ENCODE data around the gene KIF7.

Gene KIF7

DNA sequence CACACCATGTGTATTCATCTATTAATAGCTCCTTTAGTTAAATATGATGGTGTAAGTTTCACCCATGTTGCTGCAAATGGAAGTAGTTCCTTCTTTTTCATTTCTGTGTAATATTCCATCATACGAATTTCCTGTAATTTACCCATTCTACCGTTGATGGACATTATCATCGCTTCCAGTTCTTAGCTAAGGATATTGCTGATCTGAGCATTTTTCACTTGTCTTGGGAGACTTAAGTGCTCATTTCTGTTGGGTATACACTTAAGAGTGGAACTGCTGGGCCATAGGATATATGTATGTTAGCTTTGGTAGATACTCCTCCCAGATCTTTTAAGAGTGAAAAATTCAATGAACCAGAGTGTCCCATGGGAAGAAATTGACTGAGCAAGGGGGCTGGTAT is 12.9 kb upstream of the KIF7 start:
- DNase-seq, result no peak

DNA sequence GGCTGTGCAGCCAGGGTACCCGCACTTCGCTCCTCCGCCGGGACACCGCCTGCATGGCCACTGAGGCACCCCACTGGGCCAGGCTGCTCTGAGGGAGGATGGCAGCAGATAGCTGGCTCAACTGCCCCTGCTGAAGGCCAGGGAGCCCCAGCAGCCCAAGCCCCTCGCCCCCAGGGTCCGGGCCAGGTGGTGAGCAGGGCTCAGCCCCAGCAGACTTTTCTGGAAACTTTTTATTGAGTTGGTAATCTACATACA is 12.4 kb upstream of the KIF7 start:
- no peak for DNase-seq

DNA sequence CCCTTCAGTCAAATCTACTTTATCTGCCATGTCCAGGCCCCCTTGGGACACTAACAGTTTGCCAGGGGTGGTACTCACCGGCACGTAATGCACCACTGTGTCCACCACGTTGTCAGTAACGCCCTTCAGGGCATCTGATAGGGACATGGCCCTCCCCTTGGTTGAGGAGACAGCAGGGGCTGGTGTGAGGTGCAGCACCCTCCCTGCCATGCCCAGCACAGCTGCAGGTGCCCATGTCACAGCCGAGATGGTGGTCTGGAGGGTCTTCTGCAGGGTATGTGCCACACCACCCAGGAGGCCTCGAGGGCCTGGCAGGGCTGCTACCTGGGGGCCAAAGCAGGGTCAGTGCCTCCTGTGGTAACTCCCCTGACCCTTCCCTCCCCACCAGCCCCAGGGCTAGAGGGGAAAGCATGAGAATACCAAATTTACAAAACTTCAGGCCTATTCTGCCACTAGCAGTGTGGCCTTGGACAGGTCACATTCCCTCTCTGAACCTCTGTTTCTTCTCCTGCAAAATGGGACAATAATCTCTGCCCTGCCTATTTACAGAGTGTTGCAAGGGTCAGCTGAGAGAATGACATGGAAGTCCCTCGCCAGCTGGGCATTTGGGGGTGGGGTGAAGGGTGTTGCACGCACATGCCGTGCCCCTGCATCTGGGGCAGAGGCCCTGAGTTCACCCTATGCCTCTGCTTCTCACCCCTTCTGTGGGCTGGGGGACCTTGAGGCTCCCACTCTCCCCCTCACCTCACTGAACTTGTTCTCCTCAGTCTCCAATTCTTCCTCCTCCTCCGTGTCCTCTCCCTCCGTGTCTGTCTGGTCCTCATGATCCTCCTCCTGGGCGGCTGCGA is 11.8 kb upstream of the KIF7 start:
- DNase-seq, result no peak

DNA sequence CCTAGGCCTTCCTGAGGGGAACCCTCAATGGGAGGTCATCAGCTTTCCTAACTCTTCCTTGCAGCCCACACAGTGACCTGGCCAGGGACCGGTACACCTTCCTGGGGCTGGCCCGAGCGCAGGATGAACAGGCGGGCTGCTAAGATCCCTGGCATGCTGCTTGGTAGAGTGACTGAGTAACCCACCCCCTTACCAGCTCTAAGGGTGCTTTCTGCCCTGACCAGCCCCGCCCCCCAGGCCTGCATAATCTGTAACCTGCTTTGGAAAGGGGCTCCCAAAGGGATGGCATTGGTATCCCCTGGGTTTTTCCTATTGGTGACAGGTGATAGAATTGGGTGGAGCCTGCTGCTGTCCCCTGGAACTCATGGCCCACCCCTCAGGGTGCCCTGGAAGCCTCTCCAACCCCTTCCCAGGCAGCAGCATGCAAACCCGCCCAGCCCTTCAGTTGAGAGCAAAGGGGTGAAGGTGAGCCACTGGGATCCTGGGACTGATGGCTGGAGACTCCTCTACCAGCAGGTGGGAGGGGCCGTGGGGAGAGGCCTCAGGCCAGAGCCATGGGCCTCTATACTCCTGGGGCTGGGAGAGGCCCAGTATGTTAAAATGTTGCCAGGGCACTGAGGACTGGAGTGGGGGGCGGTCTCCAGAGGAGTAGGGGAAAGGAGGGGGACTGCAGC is 11.1 kb upstream of the KIF7 start:
- DNase-seq, result no peak

DNA sequence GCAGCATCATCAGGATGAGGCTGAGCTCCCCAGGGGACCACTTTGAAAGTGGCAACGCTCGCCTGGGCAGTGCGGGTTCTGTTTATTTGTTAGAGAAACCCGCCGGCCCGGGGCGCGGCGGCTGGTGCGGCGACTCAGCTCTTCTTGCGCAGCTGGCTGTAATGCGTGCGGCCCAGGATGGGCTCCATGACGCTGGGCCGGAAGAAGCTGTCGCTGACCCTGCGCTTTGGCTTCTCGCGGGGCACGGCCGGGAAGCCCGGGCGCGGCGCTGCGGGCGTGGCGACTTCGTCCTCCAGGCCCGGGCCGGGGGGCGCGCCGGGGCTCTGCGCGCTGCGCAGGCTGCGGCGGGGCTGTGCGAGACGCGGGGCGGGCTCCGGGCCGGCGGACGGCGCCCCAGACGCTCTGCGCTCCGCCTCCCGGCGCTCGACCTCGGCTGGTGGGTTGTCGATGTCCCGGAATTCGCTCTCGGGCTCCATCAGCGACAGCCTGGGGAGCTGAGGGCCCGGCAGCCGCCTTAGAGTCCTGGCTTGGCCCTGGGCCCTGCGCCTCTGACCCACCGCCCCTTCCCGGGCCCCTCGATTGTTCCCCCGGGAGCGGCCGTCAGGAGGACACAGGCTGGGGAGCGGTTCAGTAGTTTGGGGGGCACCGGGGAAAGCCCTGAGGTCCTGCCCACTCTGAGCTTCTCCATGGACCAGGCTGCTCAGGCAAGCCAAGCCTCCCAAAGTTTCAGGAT is 10.3 kb upstream of the KIF7 start:
- DNase-seq, result peak; percentile 58

DNA sequence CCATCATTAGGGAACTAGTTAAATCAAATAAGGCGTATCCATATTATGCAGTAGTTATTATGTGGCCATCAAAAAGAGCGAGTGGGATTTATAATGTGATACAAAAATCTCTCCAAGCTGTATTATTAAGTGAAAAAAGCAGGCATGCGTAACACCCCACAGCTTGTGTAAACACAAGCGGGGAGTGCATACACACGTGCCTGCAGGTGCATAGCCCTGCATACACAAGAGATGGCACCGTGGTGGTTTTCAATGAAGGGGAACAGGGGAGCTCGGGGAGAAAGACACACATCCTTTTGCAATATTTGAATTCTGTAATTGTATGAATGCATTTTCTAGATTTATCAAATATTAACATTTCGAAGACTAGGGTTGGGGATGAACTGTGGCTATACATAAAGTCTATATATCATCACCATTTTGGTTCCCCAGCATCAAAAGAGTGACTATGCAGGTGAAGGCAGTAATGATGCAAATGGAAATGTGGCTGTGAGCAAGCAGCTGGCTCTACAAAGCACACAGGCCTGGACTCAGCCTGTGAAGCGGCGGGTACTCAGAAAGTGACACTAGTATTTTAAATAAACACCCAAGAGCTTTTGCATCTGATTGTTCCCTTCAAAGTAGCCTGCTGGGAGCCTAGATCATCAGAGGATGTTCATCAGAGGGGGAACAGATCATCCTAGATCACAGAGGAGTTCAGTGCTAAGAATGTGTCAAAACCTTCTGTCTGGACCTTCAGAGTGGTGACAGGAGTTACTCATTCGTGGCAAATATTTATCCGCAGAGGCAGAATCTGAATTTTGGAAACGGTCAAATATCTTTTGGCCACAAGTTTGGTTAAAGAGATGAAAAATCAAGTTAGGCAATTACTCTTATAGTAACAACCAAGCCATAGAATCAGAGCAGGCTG is 9.4 kb upstream of the KIF7 start:
- no peak for DNase-seq

DNA sequence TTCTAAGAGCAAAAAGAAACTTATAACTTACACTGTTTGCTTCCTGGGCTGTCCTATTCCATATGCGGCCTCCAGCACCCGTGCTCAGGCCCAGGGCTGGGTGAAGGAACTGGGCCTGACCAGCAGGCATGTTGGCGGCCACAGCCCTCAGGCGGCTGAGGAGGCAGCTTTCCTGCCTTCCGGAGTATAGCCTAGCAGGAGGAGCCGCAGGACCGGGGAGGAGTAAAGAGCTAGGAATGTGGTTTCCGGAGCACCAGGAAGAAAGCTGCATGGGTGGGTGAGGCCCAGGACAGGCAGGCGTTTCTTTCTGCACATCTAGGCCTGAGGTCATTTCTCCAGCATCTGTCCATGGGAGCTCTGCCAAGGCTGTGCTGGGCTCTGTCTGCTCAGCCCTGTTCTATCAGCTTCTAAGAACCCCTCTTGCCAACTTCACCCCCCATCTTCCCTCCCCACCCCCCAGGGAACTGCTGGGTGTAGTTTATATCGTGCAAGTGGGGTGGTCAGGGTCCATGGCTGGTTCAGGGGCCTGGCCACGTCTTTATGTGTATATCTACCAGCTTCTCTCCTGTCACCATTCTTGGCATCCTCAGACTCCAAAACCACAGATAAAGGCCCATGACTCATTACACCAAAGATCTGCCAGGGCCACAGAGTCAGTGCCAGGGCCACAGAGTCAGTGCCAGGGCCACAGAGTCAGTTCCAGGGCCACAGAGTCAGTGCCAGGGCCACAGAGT is 7.8 kb upstream of the KIF7 start:
- no peak for DNase-seq

DNA sequence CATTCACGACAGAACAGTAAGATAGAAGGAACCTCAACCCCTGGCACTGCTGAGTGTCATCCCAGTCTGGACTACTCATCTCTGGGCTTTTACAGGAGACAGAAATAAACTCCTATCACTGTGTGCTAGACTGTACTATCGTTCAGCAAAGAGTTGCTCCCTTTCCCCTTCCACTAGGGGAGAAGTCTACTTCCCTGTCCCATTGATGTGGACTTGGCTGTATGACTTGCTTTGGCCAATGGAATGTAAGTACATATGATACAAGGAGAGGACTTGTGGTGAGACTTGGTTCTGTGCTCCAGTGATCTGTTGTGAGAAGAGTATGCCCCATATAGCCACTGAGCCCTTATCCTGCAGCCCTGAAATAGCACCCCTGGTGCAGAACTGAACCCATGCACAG is 5.3 kb upstream of the KIF7 start:
- DNase-seq, result no peak

DNA sequence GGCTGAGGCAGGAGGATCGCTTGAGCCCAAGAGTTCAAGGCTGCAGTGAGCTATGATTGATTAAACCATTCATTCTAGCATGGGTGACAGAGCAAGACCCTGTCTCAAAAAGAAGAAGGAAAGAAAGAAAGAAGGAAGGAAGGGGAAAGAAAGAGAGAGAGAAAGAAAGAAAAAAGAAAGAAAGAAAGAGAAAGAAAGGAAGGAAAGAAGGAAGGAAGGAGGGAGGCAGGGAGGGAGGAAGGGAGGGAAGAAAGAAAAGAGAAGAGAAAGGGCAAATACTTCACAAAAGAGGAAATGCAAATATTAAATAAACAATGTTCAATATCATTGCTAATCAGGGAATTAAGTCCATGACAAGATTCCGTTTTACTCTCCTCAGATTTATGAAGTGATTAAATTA is 4.0 kb upstream of the KIF7 start:
- no peak for DNase-seq

DNA sequence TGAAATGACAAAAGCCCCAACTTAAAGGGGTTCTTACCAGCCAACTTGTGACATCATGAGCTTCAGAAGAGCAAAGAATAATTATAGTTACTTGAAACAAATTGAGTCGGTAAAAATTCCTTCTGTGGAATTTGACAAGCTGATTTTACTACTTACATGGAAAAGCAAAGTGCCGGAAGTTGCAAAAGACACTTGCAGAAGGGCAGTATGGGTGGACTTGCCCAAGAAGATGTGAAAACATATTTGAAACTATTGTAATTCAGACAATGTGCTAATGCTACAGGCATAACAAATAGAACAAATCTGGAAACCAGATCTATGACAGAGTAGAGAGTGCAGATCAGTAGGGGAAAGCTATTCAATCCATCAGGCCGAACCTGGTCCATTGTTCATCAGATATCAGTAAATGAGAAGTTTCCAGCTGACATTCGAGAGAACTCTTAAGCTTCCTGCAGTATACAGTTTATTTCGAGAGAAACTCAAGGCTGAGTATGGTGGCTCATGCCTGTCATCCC is 2.5 kb upstream of the KIF7 start:
- DNase-seq, result no peak

DNA sequence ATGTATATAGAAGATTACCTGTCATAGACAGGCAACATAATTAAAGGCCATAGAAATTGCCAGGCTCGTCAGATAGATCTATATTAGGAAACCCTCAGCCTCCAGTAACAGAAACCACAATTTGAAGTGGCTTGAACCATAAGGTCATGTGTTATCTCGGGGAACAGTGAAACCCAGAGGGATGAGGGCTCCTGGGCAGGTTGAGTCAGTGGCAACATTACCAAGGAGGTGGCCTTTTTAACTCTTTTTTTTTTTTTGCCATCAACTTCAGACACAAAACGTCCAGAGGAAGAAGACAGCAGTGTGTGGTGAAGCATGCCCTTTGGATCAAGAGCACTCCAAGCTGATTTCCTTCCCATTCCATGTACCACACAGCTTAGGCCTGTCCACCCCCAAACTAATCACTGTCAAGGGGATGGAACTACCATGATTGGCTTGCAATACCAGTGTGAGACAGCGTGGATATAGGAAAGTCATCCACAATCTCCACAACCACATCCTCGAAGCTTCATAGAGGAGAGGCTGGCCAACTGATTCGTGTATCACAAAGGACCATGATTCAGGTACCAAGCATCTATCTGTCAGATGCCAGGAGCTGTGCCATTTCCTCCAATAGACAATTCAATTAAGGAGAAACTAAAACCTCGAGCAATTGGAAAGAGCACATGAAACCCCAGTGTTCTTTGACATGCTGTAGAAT is 999 bp upstream of the KIF7 start:
- DNase-seq, result no peak

DNA sequence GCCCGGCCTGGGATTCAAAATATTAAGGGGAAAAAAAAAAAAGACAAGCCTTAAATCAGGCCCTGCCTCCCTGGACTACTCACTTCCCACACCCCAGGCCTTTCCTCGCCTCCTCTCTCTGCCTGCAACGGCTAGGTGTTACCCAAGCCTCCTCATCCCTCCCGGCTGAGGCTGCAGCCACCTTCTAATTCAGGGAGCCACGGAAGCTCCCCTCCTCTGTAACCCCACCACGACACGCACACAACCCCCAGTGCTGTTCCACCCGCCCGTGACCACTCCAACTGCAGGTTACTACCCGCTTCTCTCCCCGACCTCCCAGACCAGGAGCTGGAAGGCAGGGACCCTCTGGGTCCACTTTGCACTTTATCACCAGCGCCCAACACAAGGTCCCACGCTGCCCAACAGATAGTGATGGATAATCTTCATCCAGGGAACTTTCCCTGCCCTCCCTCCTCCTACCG is 936 bp downstream of the KIF7 start:
- DNase-seq, result no peak

DNA sequence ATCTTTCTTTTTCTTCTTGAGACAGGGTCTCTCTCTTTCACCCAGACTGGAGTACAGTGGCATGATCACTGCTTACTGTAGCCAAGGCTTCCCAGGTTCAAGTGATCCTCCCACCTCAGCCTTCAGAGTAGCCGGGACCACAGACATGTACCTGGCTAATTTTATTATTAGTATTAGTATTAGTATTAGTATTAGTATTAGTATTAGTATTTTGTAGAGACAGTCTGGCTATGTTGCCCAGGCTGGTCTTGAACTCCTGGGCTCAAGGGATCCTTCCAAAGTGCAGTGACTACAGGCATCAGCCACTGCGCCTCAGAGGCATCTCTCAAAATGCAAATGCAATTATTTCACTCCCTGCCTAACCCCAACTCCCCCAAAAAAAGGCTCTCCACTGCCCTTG is 1.7 kb downstream of the KIF7 start:
- no peak for DNase-seq

DNA sequence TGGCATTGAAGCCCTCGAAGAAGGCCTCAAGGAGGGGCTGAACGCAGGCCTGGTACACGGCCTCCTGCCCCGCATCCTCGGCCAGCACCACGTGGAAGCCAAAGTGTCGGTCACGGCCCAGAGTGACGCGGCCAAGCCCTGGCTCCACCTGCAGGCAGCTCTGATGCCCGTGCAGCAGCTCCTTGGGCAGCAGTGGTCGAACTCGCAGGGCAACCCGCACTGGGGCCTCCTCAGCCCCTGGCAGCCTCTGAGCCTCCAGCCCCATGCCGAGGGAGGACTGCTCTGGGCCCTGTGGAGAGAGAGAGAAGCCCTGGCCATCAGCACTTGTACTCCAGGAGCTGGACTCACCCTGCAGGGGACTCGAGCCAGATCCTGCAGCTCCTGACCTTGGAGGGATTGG is 2.6 kb downstream of the KIF7 start:
- no peak for DNase-seq

DNA sequence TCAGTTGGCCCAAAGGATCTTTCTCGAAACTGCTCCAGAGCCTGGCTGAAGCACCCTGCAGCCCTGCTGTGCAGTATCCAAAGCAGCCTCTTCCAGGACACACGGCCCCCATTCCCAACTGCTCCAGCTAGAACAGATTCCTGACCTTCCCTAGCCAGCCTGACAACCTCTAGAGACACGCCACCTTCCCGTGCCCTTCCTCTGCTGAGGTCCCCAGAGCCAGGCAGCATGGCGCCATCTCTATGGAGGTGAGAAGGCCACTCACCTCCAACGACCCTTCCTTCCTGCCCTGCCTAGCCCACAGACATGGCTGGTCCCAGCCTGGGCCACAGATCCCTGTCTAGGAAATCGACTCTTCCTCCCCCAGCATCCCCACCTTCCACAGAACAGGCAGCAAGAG is 3.1 kb downstream of the KIF7 start:
- no peak for DNase-seq

DNA sequence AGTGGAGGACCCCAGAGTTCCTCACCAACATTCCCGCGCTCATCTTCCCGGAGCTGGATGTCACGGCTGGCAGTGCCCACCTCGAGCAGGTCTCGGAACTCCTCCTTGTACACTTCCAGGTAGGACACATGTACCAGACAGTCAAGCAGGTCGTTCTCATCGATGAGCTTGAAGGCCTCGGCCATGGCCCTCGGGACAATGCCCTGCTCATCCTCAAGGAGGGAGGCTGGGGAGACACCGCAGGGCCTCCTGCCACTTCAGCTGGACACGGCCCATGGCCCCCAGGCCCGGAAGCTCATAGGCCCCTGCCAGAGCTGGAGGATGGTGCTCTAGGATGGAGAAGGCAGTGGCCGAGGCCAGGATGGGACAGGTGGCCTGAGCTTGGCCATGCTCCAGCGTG is 5.6 kb downstream of the KIF7 start:
- no peak for DNase-seq

DNA sequence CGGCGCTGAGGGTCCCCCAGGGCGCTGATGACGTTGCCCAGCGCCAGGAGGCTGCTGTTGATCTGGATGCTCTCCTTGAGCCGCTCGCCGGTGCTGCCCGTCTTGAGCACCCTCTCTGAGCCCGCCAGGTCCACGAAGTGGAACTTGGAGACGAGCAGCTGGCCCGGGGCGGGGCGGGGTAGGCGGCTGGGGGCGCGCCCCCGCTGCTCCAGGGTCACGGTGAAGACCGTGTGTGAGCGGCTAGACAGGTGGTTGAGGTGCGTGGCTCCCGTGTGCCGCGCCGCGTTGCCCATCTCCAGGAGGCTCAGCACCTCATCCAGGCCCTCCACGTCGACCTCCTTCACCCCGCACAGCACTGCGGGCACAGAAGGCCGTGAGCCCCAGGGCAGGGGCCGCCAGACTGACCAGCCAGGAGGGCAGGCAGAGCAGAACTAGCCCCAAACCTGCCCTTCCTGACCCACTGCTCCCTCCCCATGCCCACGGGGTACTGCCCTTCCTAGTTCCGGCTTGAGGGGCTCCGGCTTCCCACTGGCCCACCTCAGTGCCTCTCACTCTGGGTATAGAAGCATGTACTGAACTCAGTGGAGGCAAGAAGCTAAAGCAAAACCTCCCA is 6.1 kb downstream of the KIF7 start:
- no peak for DNase-seq

DNA sequence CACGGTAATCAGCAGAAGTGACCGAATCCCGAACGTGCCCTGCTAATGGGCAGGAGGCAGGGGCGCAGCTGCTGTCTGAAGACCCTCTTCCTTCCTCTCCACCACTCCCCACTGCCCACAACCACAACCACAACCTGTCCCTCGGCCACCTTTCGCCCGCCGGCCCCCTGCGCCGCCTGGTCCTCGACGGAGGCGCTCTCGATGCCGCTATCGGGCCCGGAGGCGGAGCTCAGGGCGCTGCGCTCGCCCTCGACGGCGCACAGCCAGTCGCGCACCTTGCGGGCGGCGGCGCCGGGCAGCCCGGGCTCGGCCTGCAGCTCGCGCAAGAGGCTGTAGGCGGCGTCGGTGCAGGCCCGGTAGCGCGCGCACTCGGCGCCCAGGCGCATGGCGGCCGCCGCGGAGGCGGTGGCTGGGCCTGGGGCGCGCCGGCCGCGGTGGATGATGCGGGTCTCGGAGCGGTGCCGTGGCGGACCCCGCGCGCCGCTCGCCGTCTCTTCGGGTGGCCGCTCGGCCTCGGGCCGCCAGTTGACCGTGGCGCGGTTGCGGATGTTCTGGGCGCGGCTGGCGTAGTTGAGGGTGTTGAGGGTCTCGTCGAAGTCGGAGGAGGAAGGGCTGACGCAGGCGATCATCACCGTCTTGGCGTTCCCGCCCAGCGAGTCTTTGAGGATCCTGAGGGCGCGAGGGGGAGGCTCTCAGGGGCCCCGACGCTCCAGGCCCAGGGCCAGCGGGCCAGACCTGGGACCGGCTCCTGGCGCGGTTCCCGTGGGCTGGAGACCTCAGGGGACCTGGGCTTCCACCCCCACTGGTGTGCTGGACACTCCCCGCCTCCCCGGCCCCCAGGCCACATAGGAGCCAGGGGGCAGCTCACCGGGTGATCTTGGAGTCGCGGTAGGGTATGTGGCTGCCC is 6.9 kb downstream of the KIF7 start:
- DNase-seq, result no peak

DNA sequence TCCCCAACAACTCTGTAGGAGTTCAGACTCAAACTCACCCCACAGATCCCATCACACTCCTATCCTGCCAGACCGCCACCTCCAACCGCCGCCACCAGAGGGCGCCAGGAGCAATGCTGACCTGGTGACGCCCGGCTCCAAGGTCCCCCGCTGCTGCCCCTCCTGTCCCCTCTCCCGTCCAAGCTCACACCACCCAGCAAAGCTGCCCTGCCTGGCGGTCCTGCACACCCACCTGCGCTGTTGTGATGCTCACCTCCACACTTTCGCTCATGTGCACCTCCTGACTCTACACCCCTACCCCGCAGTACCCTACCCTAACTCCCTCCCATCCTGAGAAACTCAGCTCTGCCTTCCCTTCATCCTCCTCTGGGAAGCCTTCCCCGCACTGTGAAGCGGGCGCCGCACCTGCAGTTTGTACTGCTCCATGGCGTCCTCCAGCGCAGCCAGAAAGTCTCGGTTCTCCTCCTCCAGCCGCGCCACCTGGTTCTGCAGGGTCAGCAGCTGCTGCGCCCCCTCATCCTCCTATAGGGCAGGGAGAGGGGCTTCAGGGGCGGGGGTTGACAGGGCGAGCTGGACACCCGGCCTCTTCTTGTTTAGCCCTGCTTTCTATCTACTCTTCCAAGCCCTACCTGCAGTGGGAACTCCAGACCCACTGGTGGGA is 7.9 kb downstream of the KIF7 start:
- peak; percentile 71 for DNase-seq
